Measurements from ENCODE around the gene FBP1. TPM values are rescaled to one million over a fixed set of nuclear protein-coding genes. Genes with fewer than 3 reads are reported as not detected.

The FBP1 gene
- polyA plus RNA-seq, 1 experiment, result not detected

DNA sequence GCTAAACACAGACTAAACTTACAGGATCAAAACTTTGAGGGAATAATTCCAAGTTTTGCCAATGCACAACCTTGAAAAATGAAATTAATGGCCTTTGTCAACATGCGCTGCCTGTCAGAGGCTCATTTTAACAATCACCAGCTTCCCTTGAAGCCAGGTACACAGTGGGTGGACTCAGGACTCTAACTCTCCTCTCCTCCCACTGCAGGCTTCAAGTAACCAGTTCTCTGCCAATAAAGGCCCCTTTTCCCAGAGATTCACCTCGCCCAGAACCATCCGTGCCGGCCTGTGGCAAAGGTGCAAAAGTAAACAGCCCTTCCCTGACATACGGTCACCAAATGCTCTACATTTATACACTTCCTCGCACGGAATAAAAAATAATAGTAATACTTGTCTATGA lies 27.2 kb downstream of the FBP1 start:
- ChIA-PET CTCF (interaction anchor here (0.6 kb wide), 1 partner anchor 9 kb away, joined by 5 read pairs; no protein-coding TSS in a partner anchor), POLR2A (no interaction called here)
- TF ChIP-seq, protein P1, sequence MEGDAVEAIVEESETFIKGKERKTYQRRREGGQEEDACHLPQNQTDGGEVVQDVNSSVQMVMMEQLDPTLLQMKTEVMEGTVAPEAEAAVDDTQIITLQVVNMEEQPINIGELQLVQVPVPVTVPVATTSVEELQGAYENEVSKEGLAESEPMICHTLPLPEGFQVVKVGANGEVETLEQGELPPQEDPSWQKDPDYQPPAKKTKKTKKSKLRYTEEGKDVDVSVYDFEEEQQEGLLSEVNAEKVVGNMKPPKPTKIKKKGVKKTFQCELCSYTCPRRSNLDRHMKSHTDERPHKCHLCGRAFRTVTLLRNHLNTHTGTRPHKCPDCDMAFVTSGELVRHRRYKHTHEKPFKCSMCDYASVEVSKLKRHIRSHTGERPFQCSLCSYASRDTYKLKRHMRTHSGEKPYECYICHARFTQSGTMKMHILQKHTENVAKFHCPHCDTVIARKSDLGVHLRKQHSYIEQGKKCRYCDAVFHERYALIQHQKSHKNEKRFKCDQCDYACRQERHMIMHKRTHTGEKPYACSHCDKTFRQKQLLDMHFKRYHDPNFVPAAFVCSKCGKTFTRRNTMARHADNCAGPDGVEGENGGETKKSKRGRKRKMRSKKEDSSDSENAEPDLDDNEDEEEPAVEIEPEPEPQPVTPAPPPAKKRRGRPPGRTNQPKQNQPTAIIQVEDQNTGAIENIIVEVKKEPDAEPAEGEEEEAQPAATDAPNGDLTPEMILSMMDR (IDR thresholded peaks at IDR 0.05; ENCODE audit: low read depth, low read length), result no peak
- Histone ChIP-seq H3K9me3 (ENCODE audit: control insufficient read depth, insufficient read depth, low read length) (no peaks in the 10 kb centered on the region), H3K27me3 (ENCODE audit: control insufficient read depth, insufficient read depth, low read length) (peaks cover 33% of the 10 kb centered on the region), H3K27ac (ENCODE audit: low read depth, low read length) (no peak overlapping the region), H3K4me3 (ENCODE audit: low read depth, low read length) (no peak overlapping the region)
- no peak for DNase-seq (ENCODE audit: low read depth, low spot score)

GRCh38 chr9:94611638-94612068 lies 27.7 kb downstream of the FBP1 start:
- Histone ChIP-seq H3K27ac (ENCODE audit: low read depth, low read length) (no peak overlapping the region), H3K4me3 (ENCODE audit: low read depth, low read length) (no peak overlapping the region), H3K9me3 (ENCODE audit: control insufficient read depth, insufficient read depth, low read length) (no peaks in the 10 kb centered on the region), H3K27me3 (ENCODE audit: control insufficient read depth, insufficient read depth, low read length) (peaks cover 35% of the 10 kb centered on the region)
- CTCF ChIA-PET, result interaction anchor here (0.6 kb wide), 1 partner anchor 9 kb away, joined by 5 read pairs; no protein-coding TSS in a partner anchor
- no peak for DNase-seq (ENCODE audit: low read depth, low spot score)
- POLR2A ChIA-PET, result no interaction called here
- TF ChIP-seq, protein P1 (IDR thresholded peaks at IDR 0.05; ENCODE audit: low read depth, low read length), result no peak

DNA sequence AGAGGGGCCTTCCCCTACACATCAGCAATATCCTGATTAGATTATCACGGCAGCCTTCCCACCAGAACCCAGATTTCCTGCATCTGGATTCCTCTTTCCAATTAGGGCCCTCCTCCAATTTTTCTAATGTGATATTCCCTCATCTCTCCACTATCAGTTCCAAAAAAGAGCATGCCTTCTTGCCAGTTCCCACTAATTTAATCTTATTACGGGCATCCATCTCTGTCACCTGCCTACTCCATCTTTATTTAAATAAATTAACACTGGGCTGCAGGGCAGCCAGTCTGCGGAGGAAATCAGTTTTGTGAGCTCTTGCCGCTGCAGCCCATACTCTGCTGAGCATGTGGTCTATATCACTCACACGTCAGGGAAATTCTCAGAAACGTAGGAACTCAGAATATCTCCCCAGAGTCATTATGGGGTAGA lies 29.1 kb downstream of the FBP1 start:
- peaks cover 46% of the 10 kb centered on the region for H3K27me3 ChIP-seq (ENCODE audit: control insufficient read depth, insufficient read depth, low read length)
- H3K9me3 ChIP-seq (ENCODE audit: control insufficient read depth, insufficient read depth, low read length), result no peaks in the 10 kb centered on the region
- no peak overlapping the region for H3K27ac ChIP-seq (ENCODE audit: low read depth, low read length)
- TF ChIP-seq, protein P1 (IDR thresholded peaks at IDR 0.05; ENCODE audit: low read depth, low read length), result no peak
- DNase-seq (ENCODE audit: low read depth, low spot score), result no peak
- ChIA-PET CTCF (no interaction called here), POLR2A (no interaction called here)
- no peak overlapping the region for H3K4me3 ChIP-seq (ENCODE audit: low read depth, low read length)

- TF ChIP-seq, protein P1 (IDR thresholded peaks at IDR 0.05; ENCODE audit: low read depth, low read length), result no peak
- no peak for DNase-seq (ENCODE audit: low read depth, low spot score)
- POLR2A ChIA-PET, result no interaction called here
- Histone ChIP-seq H3K27ac (ENCODE audit: low read depth, low read length) (no peak overlapping the region), H3K27me3 (ENCODE audit: control insufficient read depth, insufficient read depth, low read length) (peaks cover 47% of the 10 kb centered on the region), H3K9me3 (ENCODE audit: control insufficient read depth, insufficient read depth, low read length) (no peaks in the 10 kb centered on the region), H3K4me3 (ENCODE audit: low read depth, low read length) (no peak overlapping the region)
- CTCF ChIA-PET, result no interaction called here
Observed at GRCh38 chr9:94607423-94607691, 32.0 kb downstream of the FBP1 start.

DNA sequence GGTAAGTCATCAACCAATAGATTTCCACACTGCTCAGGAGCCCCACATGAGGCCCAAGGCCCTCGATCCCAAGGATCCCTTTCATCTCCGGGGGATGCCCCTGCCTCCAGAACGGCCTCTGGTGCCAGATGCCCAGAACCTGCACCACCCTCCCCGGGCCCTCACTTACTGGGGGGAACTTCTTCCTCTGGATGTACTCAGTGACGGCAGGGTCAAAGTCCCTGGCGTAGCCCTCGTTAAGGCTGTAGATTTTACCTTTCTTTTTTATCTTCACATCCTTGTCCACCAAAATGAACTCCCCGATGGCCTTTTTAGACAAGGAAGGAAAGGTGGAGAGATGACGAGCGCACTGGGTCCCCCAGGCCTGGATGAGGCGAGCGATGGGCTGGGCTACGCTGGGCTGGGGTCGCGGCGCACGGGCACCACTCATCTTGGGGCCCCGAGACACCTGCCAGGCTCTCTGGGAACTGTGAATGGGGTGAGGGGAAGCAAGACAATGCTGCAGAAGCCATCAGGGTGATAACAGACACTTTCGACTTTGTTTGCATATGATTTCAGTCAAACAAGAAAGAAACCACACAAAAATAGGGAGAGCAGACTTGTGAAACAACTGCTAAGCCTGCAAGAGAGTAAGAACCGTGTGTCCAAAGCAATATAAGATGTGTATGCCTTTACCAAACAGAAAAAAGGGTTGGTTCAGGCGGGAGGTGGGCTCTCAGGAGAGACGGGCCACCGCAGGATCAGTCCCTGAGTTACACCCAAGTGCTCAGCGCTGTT lies 32.5 kb downstream of the FBP1 start:
- H3K27me3 ChIP-seq (ENCODE audit: control insufficient read depth, insufficient read depth, low read length), result peaks cover 47% of the 10 kb centered on the region

More for the DNA sequence above, 32.5 kb downstream of the FBP1 start:
- no peak for DNase-seq (ENCODE audit: low read depth, low spot score)
- Histone ChIP-seq H3K4me3 (ENCODE audit: low read depth, low read length) (no peak overlapping the region), H3K9me3 (ENCODE audit: control insufficient read depth, insufficient read depth, low read length) (no peaks in the 10 kb centered on the region), H3K27ac (ENCODE audit: low read depth, low read length) (no peak overlapping the region)
- TF ChIP-seq, protein P1 (IDR thresholded peaks at IDR 0.05; ENCODE audit: low read depth, low read length), result no peak
- POLR2A ChIA-PET, result no interaction called here
- CTCF ChIA-PET, result no interaction called here
